A549 (cell line): ENCODE results near the gene DISC1.

ENCODE experiments used
- CTCF ChIP-seq: fragments of >200 bp; sonication (Bioruptor Twin); formaldehyde crosslinking; IDR thresholded peaks from 3 replicates; pipeline ENCODE4 v1.5.1; 2016
- RFX5 ChIP-seq: fragments of 450-650 bp; IDR thresholded peaks from 2 replicates; pipeline ENCODE4 v1.7.1; 2014; ENCODE audit warnings: antibody characterized with exemption, mild to moderate bottlenecking, moderate library complexity

- TF ChIP-seq CTCF (no peak), RFX5 (no peak)
These were observed 233.9 kb downstream of the DISC1 start for GRCh38 chr1:231860221-231861088.
